ENCODE data around the gene NAT8L.

Gene NAT8L

DNA sequence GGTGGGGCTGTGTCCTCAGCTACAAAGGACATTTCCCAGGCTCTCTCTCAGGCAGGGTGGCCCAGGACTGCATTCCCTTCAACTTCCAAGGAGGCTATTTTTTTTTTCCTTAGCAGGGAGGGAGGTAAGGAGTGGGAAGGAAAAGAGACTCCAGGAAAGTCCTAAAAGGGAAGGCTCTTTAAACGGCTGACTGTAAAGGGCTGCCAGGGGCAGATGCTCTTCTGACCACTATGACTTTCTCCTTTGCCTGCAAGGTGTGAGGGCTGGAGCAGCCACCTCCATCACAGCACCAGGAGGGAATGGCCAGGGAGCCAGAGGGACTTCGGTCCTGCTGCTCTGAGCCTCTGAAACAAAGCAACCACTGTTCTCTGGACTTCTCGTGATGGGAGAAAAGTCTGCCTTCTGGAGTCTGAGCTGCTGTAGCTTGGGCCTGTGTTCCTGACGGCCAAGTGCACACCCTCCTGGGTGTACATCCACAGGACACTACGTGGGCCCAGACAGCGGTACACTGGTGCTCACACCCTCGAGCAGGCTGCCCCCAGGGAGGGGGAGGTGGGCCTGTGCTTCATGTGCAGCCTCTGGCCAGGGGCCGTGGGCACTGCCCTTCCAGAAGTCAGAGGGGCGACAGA, 17.9 kb downstream of the NAT8L start:
- DNase-seq: peak in 1 of 2 experiments; percentile 24

DNA sequence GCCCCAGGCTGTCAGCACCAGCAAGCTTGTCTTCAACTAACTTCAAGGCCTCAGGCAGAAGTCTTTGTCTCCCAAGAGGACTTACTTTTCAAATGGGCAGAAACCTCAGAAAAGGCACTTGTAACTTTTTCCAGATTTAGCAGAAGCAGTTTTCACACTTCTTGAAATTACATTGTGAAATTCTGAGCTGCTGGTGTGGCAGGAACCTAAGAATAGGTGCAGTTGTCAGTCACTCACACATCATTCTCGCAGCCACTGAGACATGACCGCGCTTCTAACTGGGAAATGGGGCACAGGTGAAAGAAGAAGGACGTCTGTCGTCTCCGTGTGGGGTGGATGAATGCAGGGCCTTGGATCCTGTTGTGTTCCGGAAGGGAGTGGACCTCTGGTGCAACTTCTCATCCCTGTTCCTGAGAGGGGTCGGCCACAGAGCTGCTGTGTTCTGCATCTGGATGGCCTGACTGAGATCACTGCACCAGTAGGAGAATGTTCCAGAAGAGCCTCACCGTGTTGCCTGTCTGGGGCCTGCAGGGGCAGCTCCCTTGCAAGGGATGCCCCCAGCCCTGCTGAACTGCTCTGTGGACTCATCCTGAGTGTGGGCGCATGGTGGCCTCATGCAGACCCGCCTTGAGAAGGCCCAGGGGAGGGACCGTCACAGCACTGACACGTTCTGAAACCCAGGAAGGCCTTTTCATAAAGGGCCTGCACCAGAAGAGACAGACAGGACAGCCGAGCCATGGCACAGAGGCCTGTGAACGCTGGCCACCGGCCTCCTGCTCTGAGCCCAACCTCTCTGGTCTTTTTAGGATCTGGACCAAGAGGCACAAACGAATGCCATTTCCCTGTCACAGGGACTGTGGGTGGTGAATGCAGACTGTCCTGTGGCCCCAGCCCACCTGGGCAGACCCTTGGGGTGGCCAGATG, 18.7 kb downstream of the NAT8L start:
- no peak for DNase-seq

GRCh38 chr4:2078584-2078983, 19.5 kb downstream of the NAT8L start:
- DNase-seq: no peak

DNA sequence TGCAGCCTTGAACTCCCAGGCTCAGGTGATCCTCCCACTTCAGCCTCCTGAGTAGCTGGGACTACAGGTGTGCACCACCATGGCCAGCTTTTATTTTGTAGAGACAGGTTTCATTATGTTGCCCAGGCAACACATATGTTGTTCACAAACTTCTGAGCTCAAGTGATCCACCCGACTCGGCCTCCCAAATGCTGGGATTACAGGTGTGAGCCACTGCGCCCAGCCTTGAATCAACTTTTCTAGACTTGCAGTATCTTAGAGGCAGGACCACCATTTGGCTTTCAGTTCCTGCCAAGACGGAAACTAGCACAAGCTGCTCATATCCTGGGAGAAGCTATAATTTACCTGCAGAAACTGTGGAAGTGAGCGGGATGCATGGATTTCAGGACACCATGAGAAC, 19.9 kb downstream of the NAT8L start:
- no peak for DNase-seq

DNA sequence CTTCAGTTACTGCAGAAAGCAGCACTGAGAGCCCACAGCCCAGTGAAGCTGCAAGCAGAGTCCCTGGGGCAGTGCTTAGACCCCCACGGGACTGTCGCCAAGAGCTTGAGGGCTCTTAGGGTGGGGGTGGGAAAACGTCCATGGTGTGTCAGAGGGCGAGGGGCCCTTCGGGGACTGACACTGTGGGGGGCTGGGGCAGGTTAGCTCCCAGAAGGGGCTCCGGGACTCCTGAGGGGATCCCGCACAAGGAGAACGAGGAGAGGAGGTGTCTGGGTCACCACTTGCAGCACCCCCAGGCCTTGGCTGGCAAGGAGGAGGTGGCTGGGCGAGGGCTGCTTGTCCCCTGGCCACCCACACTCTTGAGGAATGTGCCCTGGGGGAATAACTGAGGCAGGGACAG, 20.8 kb downstream of the NAT8L start:
- no peak for DNase-seq

GRCh38 chr4:2080429-2081300, 21.5 kb downstream of the NAT8L start:
- no peak for DNase-seq

DNA sequence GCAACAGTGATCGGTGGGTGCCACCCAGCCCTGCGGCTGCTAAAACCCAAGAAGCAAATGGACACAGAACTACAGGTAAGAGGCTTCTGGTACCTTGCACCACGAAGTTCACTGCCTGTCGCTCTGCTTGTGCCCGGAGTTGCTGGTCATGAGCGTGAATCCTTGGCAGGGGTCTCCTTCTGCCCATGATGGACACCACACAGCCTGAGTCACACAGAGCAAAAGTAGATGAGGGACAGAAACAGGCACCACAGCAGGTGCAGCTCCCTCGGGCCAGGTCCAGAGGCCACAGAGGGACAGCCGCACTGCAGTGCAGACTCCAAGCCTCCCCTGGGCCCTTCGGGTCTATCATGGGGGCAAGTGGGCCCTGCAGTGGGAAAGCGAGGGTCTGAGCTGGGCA, 22.4 kb downstream of the NAT8L start:
- no peak for DNase-seq

- no peak for DNase-seq
Observed at GRCh38 chr4:2082118-2082517, 23.0 kb downstream of the NAT8L start.

- no peak for DNase-seq
Observed at GRCh38 chr4:2082627-2083026, 23.5 kb downstream of the NAT8L start.

DNA sequence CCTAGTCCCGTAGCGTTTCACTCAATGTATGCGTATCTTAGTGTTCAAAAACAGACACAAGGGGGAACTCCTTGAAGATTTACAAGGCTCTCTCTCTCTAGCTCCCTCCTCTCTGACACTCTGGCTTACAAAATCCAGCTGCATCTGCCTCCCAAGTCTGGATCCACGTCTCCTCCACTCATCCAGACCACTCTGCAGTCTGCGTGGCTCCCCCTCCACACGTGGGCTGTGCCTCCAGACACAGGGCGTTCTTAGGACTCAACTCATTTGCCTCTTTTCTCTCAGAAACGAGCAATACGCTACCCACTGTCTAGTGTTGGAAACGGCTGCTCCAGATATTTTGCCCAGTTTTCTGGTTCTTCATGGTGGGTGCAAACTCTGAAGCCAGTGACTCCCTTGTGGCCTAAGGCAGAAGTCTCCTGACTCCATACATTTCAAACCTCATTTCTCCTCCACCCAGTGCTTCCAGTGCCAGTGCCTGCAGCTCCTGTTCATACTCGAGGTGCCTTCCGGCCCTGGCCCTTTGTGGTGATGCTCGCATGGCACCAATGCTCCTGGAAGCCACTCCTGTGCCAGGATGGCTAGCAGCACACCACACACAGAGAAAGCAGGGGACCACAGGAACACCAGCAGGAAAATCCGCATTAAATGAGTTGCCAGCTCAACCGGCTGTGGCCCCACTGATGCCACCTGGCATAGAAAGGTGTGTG, 24.1 kb downstream of the NAT8L start:
- no peak for DNase-seq

GRCh38 chr4:2083826-2084160, 24.7 kb downstream of the NAT8L start:
- no peak for DNase-seq

- DNase-seq: no peak
Observed at GRCh38 chr4:2084316-2084715, 25.2 kb downstream of the NAT8L start.

- DNase-seq: no peak
Observed at GRCh38 chr4:2085496-2085901, 26.4 kb downstream of the NAT8L start.

DNA sequence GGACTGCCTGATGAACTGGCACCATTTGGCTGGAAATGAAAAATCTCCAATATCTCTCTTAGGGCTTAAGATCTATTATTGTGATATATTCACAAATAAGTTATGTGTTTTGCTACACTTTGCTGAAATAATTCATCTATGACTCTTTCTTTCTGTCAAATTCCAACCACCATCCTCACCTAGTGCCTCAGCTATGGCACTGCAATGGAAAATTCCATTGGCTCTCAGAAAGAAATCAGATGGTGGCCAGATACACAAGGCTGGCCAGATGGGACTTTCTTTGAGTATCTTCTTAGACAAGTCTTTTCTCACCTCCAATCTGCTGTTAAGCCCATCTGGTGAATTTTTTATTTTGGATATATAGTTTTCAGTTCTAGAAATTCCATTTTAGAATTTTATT, 28.0 kb downstream of the NAT8L start:
- DNase-seq: no peak

- no peak for DNase-seq
Observed at GRCh38 chr4:2089222-2089621, 30.1 kb downstream of the NAT8L start.

- DNase-seq: no peak
Observed at GRCh38 chr4:2090642-2091041, 31.5 kb downstream of the NAT8L start.

- DNase-seq: no peak
Observed at GRCh38 chr4:2091990-2092668, 33.0 kb downstream of the NAT8L start.

- DNase-seq: no peak
Observed at GRCh38 chr4:2092669-2093053, 33.5 kb downstream of the NAT8L start.

- no peak for DNase-seq
Observed at GRCh38 chr4:2093265-2093664, 34.1 kb downstream of the NAT8L start.

DNA sequence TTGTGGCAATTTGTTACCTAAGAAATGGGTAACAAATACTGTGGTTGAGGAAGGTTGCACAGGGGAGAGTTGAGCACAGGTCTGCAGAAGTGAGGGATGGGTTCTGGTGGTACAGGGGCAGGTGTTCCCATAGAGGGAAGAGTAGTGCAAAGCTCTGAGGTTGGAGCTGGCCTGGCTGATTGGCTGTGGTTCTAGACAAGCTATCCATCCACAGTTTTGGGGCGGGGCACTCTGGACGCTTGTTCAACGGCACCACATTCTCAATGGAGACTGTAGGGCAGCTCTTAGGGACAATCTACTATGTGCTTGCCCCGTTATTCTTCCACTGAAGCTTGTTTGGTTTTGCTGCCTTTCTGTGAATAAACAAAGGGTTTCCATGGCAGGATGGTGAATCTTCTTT, 35.4 kb downstream of the NAT8L start:
- DNase-seq: no peak

GRCh38 chr4:2095236-2096072, 36.3 kb downstream of the NAT8L start:
- no peak for DNase-seq
